ENCODE data around the gene AP5M1. TPM values are rescaled to one million over a fixed set of nuclear protein-coding genes. Genes with fewer than 3 reads are reported as not detected.
"Not testable (repeated sequence)": the region's sequence is repeated elsewhere in the genome, so short reads cannot be mapped to it uniquely, and the experiment has no call there.

Gene AP5M1, protein sequence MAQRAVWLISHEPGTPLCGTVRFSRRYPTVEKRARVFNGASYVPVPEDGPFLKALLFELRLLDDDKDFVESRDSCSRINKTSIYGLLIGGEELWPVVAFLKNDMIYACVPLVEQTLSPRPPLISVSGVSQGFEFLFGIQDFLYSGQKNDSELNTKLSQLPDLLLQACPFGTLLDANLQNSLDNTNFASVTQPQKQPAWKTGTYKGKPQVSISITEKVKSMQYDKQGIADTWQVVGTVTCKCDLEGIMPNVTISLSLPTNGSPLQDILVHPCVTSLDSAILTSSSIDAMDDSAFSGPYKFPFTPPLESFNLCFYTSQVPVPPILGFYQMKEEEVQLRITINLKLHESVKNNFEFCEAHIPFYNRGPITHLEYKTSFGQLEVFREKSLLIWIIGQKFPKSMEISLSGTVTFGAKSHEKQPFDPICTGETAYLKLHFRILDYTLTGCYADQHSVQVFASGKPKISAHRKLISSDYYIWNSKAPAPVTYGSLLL
- 34.9 TPM for total RNA-seq
- long read RNA-seq, full-length matches to known transcripts, result 32 of 37 reads
- long read RNA-seq, partial matches to known transcripts, result 1 of 37 reads
- long read RNA-seq, other reads (novel, unspliced or antisense), result 4 of 37 reads

DNA sequence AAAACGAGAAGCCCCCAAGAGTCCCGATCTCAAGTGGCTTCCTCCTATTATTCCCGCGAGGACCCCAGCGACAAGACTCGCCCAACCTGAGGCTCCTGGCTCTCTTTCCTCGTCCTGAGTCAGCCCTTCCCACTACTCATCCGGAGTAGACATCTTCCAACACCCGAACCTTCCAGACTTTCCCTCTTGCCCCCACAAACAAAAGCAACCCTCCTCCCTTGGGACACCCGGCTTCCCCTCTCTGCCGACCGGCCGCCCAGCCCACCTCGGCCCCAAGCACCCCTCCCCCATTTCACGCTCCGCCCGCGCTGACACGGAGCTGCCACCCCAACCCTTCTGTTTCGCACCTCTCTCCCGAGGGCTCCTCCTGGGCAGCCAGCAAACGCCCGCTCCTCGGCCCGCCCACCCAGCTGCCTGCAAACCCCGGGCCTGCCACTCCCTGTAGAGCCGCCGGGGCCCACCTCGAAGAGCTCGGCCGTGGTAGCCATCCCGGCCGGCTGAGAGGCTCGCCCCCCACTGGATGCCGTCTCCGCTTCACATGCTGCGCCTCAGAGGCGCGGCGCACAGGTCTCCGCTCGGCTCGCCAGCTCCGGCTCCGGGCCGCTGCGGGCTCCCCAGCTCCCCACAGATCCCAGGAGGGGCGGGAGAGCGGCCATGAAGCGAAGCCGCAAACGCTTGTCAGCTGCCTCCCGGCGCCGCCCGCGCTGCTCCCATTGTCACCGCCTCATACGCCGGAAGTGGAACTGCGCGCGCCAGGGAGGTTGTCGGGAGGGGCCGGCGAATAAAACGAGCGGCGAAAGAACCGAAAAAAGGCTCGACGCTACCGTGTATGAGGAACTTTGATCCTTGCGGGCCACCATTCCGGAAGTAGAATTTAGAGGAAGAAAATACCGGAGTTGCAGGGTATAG lies at the start of gene AP5M1, which contains the start of gene EXOC5:
TSS of gene AP5M1 (plus strand) at position 811 of the 909 bp plus-strand sequence. CDS start 344 bp downstream, outside the sequence.
TSS of gene EXOC5 (minus strand) at position 745 of the 909 bp plus-strand sequence. CDS start at position 488, 257 bp downstream.
- peak; percentile 98 for ATAC-seq (ENCODE audit: poor library complexity)
- intact Hi-C loops (cut with DNase I), result no loop called here
- peak; percentile 96 for DNase-seq

DNA sequence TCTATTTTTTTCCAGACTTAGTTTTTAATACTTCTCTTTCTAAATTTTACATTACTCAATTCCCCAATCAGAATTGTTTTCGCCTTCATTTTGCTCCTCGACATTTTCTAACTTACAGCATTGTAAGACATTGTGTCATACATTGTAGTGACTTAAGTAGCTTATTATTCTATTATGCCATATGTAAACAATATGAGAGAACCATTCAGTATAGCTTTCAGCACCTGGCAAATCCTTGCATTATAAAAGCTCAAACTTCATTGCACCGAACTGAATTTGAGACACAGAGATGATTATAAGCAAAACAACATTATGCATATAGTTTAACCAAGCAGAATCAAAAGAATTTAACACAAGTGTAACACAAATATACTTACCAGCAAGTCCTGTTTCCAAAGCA lies 46.8 kb upstream of the AP5M1 start:
- no peak for ATAC-seq (ENCODE audit: poor library complexity)
- DNase-seq, result no peak
- intact Hi-C loops (cut with DNase I), result no loop called here

DNA sequence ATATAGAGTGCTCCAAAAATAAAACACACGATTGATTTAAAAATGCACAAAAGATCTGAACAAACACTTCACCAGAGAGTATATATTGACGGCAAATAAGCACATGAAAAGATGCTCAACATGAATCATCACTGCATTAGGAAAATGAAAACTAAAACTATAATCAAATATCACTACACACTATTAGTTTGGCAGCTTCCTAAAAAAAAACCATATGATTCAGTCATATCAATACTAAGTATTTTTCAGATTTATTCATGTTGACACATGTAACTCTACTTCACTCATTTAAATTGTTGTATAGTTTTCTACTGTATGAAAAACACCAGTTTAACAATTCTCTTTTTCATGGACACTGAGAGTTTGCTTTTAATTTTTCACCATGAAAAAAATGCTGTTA lies 41.7 kb upstream of the AP5M1 start:
- intact Hi-C loops (cut with DNase I), result no loop called here
- ATAC-seq (ENCODE audit: poor library complexity) (no peak), DNase-seq (no peak)

DNA sequence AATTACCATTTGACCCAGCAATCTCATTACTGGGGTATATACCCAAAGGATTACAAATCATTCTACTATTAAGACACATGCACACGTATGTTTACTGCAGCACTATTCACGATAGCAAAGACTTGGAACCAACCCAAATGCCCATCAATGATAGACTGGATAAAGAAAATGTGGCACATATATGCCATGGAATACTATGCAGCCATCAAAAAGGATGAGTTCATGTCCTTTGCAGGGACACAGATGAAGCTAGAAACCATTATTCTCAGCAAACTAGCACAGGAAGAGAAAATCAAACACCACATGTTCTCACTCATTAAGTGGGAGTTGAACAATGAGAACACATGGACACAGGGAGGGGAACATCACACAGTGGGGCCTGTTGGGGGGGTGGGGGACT lies 40.5 kb upstream of the AP5M1 start:
- intact Hi-C loops (cut with DNase I), result not testable (repeated sequence)

DNA sequence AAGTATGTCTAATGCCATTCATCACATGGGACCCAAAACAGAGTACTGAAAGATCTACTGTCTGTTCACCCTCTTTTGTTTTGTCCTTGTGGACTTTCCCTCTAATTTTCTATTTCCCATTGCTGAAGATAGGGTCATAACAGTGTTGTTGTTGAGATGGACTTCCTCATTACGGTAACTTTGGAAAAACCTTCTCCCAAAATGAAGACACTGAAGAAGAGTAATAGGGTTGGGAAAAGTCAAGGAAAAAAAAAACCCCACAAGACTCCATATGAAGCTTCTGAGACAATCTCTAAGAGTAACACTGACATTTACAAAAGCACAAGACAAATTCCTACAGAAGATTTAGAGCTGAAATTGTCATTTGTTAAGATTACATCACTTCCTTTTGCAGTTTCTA lies 36.8 kb upstream of the AP5M1 start:
- ATAC-seq (ENCODE audit: poor library complexity) (no peak), DNase-seq (no peak)
- intact Hi-C loops (cut with DNase I), result no loop called here

More for the DNA sequence above, 40.5 kb upstream of the AP5M1 start:
- DNase-seq; ATAC-seq (ENCODE audit: poor library complexity): not testable (repeated sequence)

DNA sequence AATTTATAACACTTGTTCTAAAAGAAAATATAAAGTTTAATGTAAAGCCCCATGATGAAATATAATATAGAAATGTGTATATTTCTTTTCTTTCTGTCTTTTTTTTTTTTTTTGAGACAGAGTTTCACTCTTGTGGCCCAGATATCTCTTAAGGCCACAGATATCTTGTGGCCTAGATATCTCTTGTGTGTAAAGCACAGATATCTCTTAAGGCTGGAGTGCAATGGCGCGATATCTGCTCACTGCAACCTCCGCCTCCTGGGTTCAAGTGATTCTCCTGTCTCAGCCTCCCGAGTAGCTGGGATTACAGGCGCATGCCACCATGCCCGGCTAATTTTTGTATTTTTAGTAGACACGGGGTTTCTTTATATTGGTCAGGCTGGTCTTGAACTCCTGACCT lies 28.7 kb upstream of the AP5M1 start:
- ATAC-seq (ENCODE audit: poor library complexity); DNase-seq; intact Hi-C loops (cut with DNase I): not testable (repeated sequence)

DNA sequence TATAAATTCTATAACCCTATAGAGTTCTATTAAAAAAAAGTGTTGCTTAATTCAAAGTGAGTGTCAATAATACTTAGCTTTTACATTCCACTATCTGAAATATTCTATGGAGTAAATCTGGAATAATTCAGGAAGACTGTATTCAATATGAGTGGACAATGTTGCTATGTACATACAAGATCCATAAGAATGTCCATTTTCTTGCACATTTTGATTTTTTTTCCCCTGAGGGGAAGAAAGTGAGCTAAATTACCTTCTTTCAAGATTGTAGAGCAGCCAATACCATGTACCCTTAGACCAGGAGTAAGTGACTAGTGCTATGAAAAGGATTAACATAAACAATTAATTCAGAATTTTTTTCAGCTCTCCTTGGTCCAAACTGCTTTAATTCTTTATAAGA lies 25.5 kb upstream of the AP5M1 start:
- no peak for ATAC-seq (ENCODE audit: poor library complexity)
- intact Hi-C loops (cut with DNase I), result no loop called here
- no peak for DNase-seq

DNA sequence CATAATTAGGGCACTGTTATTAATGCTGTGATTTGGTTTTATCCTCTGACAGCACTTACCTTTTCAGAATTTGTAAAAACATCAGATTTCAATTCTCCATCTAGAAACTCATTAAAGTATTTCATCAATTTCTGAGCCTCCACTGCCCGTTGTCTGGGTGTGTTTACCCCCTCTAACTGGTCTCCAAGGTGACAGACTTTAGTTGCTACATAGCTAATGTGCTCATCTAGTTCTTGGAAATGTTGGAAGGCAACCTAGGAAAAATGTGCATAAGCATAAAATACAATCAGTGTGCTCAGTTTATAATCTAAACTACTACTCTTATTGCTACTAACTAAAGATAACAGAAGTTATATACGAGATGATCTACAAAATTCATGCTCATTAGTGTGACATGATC lies 24.7 kb upstream of the AP5M1 start:
- ATAC-seq (ENCODE audit: poor library complexity) (no peak), DNase-seq (no peak)
- intact Hi-C loops (cut with DNase I), result no loop called here

DNA sequence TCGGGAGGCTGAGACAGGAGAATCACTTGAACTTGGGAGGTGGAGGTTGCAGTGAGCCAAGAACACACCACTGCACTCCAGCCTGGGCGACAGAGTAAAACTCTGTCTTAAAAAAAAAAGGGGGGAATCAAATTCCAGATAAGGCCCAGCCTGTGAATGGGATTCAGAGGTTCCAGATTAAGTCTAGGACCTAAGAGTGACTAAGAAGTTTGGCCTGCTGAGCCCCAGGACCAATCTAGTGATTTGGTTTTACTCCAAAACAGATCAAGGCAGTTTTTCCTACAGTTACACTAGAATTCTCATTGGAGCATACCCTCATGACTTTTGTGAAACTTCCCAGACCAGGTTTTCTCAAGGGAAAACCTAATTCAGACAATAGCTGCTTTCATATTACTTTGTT lies 22.8 kb upstream of the AP5M1 start:
- no peak for ATAC-seq (ENCODE audit: poor library complexity)
- intact Hi-C loops (cut with DNase I), result no loop called here
- DNase-seq, result no peak

DNA sequence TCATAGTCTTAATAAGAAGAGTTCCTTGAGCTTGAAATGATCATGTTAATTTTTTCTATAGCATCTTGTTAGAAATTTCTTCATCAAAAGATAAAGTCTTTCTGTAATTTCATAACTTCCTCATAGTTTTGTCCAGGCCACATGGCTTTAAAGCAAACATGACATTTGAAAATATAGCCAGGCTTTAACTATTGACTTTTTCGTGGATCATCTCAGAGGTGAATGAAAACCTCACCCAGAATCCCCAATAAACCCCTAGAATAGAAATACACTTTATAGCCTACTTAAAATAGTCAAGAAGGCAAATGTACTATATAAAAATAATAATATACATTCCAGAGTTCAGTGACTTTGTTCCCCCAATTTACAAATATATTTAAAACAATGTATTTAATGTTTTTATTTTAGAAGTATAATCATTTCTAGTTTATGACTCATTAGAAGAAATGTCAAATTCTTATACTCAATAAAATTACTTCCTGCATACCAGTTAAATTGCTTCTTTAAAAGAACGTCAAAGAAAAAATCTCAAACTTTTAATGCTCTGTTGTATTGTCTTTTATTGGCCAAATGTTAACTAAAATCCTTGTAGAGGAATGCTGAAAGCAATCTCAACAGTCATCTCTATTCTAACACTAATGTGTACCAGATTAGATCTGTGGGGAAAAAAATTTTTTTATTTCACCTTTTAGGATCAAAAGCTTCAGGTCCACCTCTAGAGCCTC lies 21.7 kb upstream of the AP5M1 start:
- no peak for DNase-seq
- intact Hi-C loops (cut with DNase I), result no loop called here
- ATAC-seq (ENCODE audit: poor library complexity), result no peak

DNA sequence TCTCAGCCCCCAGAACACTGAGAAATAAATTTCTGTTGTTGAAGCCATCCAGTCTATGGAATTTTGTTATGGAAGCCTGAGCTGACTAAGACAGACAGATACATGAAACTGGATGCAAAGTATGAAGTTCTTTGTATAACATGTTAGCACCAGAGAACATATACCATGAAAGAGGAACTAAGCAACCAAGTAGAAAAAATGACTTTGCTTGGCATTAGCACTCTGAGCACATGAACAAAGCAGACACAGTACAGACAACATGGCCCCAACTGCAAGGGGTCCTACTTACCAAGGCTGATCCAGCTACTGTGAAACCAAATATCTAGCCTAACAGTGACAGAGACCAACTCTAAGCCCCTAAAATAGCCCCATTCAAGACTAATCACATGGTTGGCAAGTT lies 13.9 kb upstream of the AP5M1 start:
- DNase-seq (no peak), ATAC-seq (ENCODE audit: poor library complexity) (no peak)
- intact Hi-C loops (cut with DNase I), result no loop called here

DNA sequence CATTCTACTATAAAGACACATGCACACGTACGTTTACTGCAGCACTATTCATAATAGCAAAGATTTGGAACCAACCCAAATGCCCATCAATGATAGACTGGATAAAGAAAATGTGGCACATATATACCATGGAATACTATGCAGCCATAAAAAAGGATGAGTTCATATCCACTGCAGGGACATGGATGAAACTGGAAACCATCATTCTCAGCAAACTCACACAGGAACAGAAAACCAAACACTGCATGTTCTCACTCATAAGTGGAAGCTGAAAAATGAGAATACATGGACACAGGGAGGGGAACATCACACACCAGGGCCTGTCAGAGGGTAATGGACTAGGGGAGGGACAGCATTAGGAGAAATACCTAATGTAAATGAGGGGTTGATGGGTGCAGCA lies 10.6 kb upstream of the AP5M1 start:
- intact Hi-C loops (cut with DNase I); DNase-seq; ATAC-seq (ENCODE audit: poor library complexity): not testable (repeated sequence)

DNA sequence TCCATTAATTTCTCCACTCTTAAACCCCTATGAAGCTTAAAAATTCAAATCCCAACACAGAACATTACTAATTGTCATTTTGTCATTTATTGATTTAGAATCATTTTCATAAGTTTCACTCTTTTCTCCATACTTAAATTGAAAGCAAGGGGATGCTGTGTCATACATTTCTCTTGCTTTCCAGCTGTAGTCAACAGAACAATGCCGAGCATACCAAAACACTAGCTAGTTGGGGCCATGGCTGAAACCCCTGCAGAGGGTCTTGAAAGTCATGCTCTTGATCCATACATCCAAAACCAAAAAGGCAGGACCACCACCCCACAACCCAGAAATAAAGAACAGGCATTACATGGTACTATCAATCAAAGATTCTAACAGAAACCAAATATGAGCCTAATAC lies 9.1 kb upstream of the AP5M1 start:
- intact Hi-C loops (cut with DNase I), result no loop called here
- no peak for DNase-seq
- ATAC-seq (ENCODE audit: poor library complexity), result no peak

DNA sequence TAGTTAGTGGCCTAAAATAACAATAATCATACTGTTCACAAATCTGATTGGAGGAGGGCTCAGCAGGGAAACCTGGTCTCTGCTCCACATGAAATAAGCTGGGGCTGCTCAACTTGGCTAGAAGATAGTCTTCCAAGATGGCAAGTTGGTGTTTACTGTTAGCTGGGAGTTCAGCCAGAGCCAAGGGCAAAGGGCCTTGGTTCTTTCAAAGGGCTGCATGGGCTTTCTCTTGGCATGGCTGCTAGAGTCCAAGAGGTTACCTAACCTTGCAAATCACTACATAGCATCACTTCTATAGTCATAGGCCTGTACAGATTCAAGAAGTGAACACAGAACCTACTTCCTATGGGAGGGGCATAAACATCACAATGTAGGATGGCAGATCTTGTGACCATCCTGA lies 7.2 kb upstream of the AP5M1 start:
- intact Hi-C loops (cut with DNase I), result no loop called here
- no peak for ATAC-seq (ENCODE audit: poor library complexity)
- DNase-seq, result no peak

DNA sequence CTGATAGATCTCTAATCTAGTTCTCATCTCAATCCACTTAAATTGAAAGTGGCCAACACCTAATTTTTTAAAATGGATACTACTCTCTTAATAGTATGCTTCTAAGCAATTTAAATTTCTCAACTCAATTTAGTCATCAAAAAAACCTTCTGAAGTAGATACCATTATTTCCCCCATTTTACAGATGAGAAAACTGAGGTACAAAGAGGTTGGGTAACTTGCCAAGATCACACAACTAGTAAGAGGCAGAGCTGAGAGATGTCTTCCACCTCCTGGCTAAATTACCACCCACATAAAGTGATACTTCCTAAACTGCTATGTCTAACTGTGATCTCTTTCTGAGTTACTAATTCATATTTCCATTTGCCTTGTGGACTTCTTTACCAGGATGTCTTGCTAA lies 6.7 kb upstream of the AP5M1 start:
- no peak for DNase-seq
- ATAC-seq (ENCODE audit: poor library complexity), result no peak
- intact Hi-C loops (cut with DNase I), result no loop called here

DNA sequence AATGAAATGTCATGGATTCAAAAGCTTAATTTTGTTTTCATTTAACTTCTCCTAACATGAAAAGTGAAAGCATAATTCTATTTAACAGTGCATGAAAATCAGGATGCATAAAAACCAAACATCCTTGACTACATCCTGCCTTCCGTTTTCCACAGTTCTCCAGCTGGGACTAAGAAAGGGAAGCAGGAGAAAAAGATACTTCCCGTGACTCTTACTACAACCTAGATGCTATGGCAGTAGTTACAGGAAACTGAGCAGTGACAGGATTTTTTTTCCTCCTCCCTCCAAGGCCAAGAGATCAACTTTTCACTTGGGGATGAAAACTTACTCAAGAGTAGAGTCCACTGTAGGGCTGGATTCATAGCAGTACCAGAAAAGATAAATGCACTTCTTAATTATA lies 2.7 kb upstream of the AP5M1 start:
- intact Hi-C loops (cut with DNase I), result no loop called here
- DNase-seq (no peak), ATAC-seq (ENCODE audit: poor library complexity) (no peak)

DNA sequence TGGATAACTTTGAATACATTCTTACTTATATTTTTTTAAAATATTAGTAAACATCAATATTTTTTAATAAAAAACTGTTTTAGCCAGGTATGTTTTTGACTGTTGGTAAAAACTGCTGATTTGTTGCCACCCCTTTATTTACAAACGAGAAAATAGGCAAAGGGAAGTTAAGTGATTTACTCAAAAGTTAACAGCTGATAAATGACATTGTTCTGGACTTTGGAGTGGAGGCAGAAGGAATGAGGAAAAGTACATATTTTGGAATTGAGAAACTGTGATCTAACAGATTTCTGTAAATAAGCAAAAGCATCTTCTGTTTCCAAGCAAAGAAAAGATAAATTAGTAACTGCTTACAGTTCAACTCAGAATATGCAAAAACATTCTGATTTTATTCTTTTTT lies 4.5 kb downstream of the AP5M1 start:
- ATAC-seq (ENCODE audit: poor library complexity) (no peak), DNase-seq (no peak)
- intact Hi-C loops (cut with DNase I), result no loop called here

DNA sequence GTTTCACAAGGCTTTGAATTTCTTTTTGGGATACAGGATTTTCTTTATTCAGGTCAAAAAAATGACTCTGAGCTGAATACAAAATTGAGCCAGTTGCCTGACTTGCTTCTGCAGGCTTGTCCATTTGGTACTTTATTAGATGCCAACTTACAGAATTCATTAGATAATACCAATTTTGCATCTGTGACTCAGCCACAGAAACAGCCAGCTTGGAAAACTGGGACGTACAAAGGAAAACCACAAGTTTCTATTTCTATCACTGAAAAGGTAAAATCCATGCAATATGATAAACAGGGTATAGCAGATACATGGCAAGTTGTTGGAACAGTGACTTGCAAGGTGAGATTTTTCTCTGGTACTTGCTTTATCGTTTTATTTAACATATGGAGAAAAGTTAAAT lies 5.8 kb downstream of the AP5M1 start:
- intact Hi-C loops (cut with DNase I), result no loop called here
- ATAC-seq (ENCODE audit: poor library complexity) (no peak), DNase-seq (no peak)

Measured in Right ventricle myocardium superior (tissue), 1 donor.